SK-MEL-5 (cell line): ENCODE measurements around the gene CDK14. TPM values are rescaled to one million over a fixed set of nuclear protein-coding genes. Genes with fewer than 3 reads are reported as not detected.

Experiments
- DNase-seq: peaks from one replicate; pipeline ENCODE4 v3.0.0-alpha.2; 2016; ENCODE audit warnings: low read depth, low spot score
- in situ Hi-C: cut with HindIII; loops from 2 replicates; pipeline ENCODE4 v1.10.0; 2016; ENCODE audit warnings: low sequenced_read_pairs, high pct_unique_total_duplicates, low pct_unique_long_range_greater_than_20kb
- total RNA-seq: library from RNA; depleted of rRNA; stranded (reverse); fragments of >200 nt; shearing (Covaris generic); gene quantifications from 2 replicates; pipeline ENCODE4 v1.2.3, GENCODE V29; 2014

The CDK14 gene
- total RNA-seq, 1 experiment from 2014 or later, result 2.3 TPM

- DNase-seq, result no peak
- in situ Hi-C loops, result no loop called here
These were observed 2.9 kb upstream of the CDK14 start for GRCh38 chr7:90593205-90593604.

- in situ Hi-C loops, result no loop called here
These were observed 1.3 kb upstream of the CDK14 start for GRCh38 chr7:90594751-90595317.

GRCh38 chr7:90595342-90595800 is 750 bp upstream of the CDK14 start:
- in situ Hi-C loops, result no loop called here
- DNase-seq, result no peak

More at GRCh38 chr7:90594751-90595317, 1.3 kb upstream of the CDK14 start:
- no peak for DNase-seq

GRCh38 chr7:90596671-90597562 is 796 bp downstream of the CDK14 start:
- DNase-seq, result no peak
- in situ Hi-C loops, result no loop called here

GRCh38 chr7:90597563-90598253 is 1.6 kb downstream of the CDK14 start:
- DNase-seq, result no peak
- in situ Hi-C loops, result no loop called here

DNA sequence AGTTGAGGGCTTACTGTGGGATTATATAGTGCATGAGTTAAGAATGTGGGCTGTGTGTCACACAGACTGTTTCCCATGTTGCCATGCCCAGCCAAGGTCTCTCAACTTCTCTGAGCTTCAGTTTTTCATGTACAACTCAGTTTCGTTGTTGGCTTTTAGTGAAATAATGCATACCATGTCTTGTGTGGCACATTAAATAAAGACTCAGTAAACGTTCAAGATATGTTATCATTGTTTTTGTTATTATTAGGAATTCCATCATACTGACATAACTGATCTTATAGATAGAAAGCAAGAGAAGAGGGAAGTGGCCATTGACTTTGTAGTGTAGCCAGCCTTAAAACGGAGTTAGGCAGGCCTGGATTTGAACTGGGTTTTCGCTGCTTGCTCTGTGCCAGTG is 2.9 kb downstream of the CDK14 start:
- DNase-seq, result no peak
- in situ Hi-C loops, result no loop called here

DNA sequence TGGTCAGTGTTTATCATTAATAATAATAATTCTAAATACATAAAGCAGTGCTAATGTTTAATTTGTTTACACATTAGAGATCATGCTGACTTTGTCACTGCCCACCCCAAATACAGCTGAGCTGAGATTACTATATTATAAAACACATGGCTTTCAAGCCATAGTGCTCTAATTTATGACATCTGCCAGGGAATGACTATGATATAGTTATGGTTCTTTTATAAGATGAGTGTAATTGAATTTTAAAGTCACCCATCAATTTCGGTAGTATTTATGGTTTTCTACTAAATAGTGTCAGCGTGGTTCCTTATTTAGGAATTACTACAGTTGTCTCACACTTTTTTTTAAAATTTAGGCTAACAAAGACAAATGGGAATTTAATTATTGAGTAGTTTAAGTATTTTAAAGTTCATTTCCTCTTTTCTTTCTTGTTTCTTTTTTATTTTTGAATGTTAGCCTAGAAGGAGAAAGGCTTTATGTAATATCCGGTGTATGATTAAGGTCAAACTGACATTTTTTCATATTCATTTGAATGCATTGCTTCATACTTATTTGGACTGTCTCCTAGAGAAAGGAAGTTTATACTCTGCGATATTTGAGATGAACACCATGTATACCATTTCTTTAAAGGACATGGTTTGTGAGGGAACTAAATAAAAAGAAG is 3.9 kb downstream of the CDK14 start:
- in situ Hi-C loops, result no loop called here

GRCh38 chr7:90602303-90602702 is 6.2 kb downstream of the CDK14 start:
- no peak for DNase-seq
- in situ Hi-C loops, result no loop called here

More for the DNA sequence above, 3.9 kb downstream of the CDK14 start:
- no peak for DNase-seq

DNA sequence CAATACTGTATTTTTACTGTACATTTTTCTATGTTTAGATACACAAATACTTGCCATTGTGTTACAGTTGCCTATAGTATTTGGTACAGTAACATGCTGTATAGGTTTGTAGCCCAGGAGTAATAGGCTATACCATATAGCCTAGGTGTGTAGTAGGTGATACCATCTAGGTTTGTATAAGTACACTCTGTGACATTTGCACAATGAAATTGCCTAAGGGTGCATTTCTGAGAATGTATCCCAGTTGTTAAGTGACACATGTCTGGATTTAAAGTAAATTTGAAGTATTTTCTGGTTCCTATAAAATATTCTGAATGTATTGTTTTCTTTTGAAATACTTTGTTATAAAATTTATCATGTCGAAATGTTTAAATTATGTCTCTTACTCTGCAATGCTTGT is 7.2 kb downstream of the CDK14 start:
- in situ Hi-C loops, result no loop called here
- no peak for DNase-seq

- DNase-seq, result no peak
- in situ Hi-C loops, result no loop called here
These were observed 8.3 kb downstream of the CDK14 start for GRCh38 chr7:90604383-90604782.

GRCh38 chr7:90605055-90605454 is 8.9 kb downstream of the CDK14 start:
- DNase-seq, result no peak

DNA sequence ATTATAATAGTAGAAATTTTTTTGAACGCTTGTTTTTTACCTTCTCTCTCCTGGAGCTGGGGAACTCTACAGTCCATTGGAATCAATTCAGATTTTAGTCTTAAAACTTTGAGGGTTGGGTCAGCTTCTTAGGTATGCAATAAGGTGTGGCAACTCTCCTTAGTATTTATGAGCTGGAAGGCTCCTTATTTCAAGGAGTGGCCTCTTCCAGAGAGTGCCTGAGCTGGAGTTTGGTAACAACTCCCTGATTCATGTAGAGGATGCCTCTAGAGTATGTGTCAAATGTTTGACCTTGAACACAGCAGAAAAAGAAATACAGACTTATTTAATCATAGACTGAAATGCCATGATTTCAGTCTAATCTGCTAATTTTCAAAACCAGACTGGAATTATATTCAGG is 11.1 kb downstream of the CDK14 start:
- in situ Hi-C loops, result no loop called here
- no peak for DNase-seq

More at GRCh38 chr7:90605055-90605454, 8.9 kb downstream of the CDK14 start:
- in situ Hi-C loops, result no loop called here

DNA sequence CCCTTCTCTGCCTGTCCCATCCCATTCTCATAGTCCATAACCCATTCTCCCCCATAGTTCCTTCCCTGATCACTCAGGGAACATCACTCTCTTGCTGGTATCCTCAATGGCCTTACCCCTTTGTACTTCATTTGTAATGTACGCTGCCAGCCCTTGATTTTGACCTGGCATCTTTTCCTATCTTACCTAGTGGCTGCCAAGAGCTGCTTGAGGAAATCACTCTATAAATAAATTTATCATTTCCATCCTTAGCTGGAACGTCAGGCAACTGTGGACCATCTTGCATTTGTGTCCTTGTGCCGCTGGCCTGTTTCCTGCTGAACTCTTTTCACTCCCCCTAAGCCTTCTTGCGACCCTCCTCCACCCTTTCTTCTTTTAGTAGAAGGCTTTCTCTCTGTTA is 14.0 kb downstream of the CDK14 start:
- no peak for DNase-seq
- in situ Hi-C loops, result no loop called here

DNA sequence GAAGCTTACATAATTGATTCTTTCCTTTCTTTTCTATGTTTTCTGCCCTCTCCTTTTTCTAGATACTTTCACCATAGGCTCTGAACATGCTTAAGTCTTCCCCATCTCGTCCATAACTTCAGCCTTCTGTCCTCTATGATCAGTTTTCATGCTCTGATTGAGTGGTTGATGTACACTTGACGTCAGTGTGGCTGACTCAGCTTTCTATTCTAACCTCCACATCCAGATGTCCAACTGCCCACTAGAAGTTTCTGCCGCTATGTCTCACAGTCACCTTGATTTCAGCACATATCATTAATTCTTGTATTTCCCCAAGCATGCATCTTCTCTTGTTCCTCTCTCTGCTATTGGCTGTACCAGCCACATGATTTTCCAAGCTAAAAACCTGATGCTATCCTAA is 15.0 kb downstream of the CDK14 start:
- in situ Hi-C loops, result no loop called here

DNA sequence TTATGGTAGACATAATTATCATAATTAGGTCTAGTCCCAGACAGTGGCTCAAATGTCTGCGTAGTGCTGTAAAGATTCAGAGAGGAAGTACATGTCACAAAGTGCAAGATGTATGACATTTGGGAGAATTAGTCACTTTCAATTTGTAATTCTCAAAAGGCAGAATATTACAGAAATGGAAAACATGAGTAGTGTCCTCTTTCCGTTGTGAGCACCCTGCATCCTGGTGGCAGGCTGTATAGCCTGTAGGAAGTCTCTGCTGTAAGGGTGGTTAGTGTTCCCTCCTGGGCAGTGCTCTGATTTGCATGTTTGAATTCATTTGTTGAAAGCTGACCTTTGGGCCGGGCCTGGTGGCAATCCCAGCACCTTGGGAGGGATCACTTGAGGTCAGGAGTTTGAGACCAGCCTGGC is 17.0 kb downstream of the CDK14 start:
- in situ Hi-C loops, result no loop called here
- DNase-seq, result no peak

More for the DNA sequence above, 15.0 kb downstream of the CDK14 start:
- no peak for DNase-seq

- in situ Hi-C loops, result no loop called here
These were observed 21.3 kb downstream of the CDK14 start for GRCh38 chr7:90617442-90617841.

GRCh38 chr7:90618876-90619275 is 22.8 kb downstream of the CDK14 start:
- in situ Hi-C loops, result no loop called here
- DNase-seq, result no peak

More at GRCh38 chr7:90617442-90617841, 21.3 kb downstream of the CDK14 start:
- no peak for DNase-seq
